Hair follicular keratinocyte (primary cell): Measurements from ENCODE around the gene ARHGAP33. TPM values are rescaled to one million over a fixed set of nuclear protein-coding genes. Genes with fewer than 3 reads are reported as not detected.

ENCODE experiments used
- total RNA-seq: library from RNA; depleted of rRNA; stranded (reverse); fragments of >200 nt; gene quantifications from 2 replicates; pipeline ENCODE4 v1.2.3, GENCODE V29; 2015

Gene ARHGAP33, protein sequence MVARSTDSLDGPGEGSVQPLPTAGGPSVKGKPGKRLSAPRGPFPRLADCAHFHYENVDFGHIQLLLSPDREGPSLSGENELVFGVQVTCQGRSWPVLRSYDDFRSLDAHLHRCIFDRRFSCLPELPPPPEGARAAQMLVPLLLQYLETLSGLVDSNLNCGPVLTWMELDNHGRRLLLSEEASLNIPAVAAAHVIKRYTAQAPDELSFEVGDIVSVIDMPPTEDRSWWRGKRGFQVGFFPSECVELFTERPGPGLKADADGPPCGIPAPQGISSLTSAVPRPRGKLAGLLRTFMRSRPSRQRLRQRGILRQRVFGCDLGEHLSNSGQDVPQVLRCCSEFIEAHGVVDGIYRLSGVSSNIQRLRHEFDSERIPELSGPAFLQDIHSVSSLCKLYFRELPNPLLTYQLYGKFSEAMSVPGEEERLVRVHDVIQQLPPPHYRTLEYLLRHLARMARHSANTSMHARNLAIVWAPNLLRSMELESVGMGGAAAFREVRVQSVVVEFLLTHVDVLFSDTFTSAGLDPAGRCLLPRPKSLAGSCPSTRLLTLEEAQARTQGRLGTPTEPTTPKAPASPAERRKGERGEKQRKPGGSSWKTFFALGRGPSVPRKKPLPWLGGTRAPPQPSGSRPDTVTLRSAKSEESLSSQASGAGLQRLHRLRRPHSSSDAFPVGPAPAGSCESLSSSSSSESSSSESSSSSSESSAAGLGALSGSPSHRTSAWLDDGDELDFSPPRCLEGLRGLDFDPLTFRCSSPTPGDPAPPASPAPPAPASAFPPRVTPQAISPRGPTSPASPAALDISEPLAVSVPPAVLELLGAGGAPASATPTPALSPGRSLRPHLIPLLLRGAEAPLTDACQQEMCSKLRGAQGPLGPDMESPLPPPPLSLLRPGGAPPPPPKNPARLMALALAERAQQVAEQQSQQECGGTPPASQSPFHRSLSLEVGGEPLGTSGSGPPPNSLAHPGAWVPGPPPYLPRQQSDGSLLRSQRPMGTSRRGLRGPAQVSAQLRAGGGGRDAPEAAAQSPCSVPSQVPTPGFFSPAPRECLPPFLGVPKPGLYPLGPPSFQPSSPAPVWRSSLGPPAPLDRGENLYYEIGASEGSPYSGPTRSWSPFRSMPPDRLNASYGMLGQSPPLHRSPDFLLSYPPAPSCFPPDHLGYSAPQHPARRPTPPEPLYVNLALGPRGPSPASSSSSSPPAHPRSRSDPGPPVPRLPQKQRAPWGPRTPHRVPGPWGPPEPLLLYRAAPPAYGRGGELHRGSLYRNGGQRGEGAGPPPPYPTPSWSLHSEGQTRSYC
- total RNA-seq, result 0.94 and 3.1 TPM in 2 replicates

DNA sequence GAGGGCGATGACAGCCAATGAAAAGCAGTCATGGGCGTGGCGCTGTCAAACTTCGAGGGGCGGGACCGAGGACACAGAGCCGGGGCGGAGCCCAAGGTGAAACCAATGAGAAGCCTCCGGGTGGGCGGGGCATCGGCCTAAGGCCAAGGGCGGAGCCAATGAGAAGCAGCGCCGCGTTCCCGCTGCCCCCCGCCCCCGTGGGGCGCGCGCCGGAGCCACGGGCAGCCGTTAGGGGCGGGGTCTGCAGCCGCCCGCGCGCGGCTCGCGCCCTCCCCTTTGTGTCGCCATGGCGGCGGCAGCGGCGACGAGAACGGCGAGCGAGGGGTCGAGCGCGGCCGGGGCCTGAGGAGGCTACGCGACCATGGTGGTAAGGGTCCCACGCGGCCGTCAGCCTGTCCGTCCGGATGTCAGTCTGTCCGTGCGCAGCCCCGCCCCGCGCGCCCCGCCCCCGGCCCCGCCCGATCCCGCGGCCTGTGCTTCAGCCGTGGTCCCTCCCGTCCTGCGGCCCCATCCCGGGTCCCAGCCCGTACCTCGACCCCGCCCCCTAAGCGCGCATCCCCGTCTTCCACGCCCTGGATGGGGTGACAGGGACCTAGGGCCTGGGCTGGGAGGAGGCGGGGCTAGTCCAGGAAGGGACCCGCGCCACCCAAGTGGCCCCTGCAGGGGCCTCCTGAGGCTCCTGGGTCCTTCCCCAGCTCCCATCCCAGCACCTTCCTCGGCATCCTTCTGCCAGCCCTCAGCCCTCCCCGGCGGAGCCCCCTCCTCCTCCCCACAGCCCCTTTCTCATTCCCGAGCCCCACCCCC lies at the start of gene ARHGAP33:
Gene ARHGAP33, plus strand, starts transcription at position 267 of the 804 bp plus-strand sequence. Its CDS starts 95 bp downstream, at position 362.

DNA sequence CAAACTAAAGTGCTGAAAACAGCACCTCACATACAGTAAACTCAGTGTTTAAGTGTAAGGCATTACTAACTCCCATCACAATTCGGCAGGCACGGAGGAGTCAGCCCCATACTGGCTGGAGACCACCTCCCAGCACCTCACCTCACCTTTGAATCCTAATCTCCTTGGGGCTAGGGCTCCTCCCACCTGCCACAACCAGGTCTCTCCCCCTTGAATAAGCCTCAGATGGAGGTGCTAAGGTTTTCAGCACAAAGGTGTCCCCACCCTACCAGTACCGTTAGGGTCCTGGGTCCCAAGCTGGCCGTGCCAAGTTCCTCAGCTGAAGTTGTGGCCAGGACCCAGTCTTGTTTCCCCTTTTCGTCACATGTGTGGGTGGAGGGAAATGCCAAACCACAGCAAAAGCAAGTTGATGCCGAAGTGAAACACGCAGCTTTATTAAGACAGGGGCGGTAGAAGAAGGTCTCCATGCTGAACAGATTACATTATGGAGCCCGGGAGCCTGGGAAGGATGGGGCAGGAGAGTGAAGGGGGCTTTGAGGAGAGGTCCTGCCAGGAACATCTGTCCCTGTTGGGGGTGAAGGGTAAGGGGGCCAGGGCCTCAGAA lies 33.1 kb upstream of the ARHGAP33 start, which contains the start of gene IGFLR1:
Gene IGFLR1, minus strand, starts transcription at position 332 of the 604 bp plus-strand sequence. CDS start 1,272 bp downstream, outside the sequence.

DNA sequence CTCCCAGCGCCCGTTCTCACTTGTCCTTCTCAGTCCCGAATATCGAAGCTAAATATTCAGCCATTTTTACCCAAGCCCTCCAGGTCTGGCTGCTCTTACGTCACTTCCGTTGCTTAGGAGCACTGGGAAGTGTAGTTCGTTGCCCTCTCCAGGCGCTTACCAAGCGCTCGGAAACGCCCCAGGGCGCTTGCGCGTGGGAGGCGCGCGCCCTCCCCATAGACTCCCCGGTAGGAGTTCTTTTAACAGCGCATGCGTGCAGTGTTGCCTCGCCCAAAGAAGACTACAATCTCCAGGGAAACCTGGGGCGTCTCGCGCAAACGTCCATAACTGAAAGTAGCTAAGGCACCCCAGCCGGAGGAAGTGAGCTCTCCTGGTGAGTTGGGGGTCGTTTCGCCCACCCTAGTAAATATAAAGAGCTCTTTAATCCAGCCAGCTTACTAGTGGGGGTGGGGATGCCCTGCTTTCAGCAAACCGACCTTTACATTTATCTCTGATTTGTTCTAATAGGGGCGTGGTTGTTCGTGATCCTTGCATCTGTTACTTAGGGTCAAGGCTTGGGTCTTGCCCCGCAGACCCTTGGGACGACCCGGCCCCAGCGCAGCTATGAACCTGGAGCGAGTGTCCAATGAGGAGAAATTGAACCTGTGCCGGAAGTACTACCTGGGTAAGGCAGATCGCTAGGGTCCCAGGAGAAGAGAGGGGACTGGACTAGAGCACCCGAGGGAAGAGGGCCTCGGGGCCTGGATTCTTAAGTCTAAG lies 29.9 kb upstream of the ARHGAP33 start, which contains the start of the genes PSENEN and U2AF1L4:
Gene PSENEN, plus strand, starts transcription at position 324 of the 759 bp plus-strand sequence. Its CDS starts 280 bp downstream, at position 604.
Gene U2AF1L4, minus strand, starts transcription at position 91 of the 759 bp plus-strand sequence. Its CDS starts 27 bp downstream, at position 64.

DNA sequence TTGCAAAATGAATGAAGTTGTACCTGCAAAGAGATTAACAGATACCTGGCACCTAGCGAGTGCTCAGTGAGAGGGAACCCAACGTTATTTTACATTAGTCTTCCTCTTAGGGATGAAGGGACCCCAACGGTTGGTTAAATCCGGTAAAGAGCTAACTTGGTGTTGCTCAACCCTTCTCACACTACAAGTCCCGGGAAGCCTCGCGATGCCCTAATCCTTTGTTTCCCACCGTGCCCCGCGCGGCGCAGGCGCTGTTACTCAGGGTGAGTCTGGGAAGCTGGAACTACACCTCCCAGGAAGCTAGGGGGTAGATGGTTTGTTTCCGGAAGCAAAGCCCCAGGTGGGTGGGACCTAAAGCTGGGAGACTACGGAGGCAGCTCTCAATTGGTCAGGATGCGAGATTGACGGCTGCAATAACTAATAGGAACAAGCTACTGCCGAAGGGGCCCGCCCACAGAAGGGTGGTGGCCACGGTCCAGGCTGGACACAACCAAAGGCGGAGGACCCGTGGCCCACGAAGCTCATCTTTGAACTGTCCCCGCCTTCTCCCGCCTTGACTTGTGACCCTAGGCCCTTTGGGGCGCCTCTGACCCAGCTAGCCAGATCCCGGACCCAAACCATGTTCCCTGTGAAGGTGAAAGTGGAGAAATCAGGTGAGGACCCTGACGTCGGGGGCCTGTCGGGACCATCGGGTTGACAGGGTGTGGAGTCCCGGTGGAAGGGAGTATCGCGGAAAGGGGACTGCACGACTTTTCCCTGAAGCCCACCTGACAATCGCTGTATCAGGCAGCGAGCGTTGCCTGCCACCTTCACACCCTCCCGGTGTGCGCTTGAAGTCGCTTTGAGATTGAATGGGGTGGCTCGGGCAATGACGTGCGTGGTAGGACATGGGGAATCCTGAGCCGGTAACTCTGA lies 27.0 kb upstream of the ARHGAP33 start, which contains the start of gene LIN37:
Gene LIN37, plus strand, starts transcription at position 471 of the 915 bp plus-strand sequence. Its CDS starts 149 bp downstream, at position 620.

DNA sequence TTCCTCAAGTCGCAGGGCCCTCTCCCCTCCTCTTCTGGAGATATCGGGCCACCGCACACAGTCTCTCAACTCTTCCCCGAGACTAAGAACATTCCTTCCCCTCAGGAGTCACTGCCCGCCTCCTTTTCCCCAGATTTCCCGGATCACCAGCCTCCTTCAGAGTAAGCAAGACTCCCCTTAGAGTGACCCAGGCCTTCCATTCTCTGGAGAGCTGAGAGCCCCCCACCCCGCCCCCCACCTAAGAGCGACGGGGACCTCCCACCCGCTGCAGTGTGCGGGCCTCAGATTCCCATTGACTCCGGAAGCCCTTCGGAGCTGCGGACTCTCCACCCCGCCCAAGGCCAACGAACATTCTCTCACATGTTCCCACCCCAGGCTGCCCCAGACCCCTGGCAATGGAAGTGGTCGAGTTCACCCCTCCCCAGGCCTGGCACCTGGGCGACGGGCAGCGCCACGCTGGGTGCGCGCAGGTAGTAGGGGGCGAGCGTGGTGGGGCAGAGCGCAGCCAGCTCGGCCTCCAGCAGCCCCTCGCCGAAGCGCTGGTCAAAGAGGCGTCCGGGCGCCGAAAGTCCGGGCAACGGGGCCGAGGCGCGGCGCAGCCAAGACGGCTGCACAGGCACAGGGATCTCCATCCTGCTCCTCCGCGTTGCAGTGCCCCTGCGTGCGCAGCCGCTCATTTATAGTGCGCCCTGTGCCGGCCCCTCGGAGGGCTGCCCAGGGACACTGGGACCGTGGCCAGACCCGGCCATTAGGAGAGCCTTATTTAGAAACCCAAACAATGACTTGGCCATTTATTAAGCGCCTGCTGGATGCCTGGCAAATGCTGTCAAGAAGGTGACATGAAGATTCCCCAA lies 18.8 kb upstream of the ARHGAP33 start, which contains the start of gene HSPB6:
Gene HSPB6, minus strand, starts transcription at position 653 of the 854 bp plus-strand sequence. Its CDS starts 21 bp downstream, at position 632.

DNA sequence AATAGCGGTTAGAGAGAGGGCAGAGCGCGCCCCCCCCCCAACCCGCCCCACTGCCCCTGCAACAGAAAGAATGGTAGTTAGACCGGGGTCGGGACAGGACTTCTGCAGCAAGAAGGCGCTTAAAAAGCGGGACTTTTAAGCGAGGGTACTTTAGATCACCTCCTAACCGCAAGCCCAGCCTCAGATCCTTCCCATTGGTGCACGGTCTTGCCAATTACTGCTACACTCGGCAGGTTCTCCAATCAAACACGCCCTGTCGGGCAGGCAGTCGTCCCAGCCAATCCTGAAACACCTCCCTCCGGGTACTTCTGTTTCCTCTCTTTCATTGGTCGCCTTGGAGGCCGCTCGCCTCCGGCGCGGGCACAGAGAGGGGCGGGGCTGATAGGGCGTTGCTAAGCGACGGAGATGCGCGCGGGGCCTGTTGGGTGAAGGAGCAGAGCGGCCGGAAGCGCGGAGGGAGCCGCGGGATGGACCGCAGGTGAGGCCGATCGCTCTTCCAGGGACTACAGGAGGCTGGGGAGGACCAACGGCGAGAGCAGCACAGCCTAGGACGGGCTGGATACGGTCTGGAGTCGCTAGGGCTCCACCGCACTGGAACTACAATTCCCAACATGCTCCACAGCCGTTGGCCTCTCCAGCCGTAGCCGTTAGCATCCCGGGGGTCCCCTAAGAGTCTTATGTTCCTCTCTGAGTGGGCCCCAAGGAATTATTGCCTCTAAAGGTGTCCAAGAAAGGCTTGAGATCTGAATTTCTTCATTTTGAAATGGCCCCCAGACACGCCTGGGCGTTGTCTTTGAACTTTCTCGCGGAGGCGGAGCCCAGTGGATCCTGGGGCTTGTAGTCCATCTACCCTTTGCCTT lies 17.4 kb upstream of the ARHGAP33 start, which contains the start of gene PROSER3:
Gene PROSER3, plus strand, starts transcription at position 428 of the 860 bp plus-strand sequence. Its CDS starts 40 bp downstream, at position 468.

DNA sequence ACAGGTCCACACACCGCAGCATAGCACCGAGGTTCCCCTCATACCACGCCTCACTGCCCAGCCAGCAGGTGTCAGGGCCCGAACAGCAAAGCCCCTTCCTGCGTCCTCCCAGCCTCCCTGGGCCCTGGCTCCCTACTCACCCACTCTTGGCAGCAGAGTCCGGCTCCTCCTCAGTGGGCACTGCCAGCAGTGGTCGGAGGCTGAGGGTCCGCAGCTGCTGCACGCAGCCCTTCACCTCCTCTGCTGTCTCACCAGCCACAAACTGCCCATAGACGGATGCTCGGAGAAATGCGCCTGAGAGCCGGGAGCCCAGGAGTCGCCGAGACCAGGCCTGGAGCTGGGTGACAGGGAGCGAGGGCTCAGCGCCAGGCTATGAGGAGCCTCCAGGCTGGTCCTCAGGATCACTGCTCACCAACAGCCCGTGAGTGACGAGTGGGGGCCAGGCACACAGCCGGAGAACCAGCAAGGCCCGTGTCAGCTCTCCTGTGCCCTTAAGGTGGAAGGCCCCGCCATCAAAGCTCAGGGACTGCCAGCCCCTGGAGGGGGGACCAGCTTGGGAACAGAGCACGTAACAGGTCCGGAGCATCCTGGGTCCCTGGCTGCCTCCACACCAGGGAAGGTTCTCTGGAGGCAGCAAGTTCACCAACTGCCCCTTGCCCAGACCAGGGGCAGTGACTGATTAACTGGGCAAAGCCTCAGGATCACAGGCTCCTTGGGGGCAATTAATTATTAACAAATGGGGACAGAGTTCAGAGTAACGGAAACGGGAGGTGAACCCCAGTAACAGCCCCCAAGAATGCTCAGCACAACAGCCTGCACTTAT lies 37.1 kb downstream of the ARHGAP33 start, which contains the start of gene PRODH2:
Gene PRODH2, minus strand, starts transcription at position 626 of the 823 bp plus-strand sequence. Its CDS starts 40 bp downstream, at position 586.

Other genes starting within 250 kb of the ARHGAP33 start
- 1.1 and 3.4 TPM in 2 replicates for gene SBSN, start 247.3 kb upstream of the ARHGAP33 start, total RNA-seq
- not detected in 2 replicates for gene GAPDHS, start 242.1 kb upstream of the ARHGAP33 start, total RNA-seq
- gene TMEM147, start 229.9 kb upstream of the ARHGAP33 start, total RNA-seq, result 127 and 137 TPM in 2 replicates
- gene ATP4A, start 211.9 kb upstream of the ARHGAP33 start, total RNA-seq, result not detected in 2 replicates
- not detected in 2 replicates for gene PMIS2, start 189.4 kb upstream of the ARHGAP33 start, total RNA-seq
- 11.0 and 13.1 TPM in 2 replicates for gene HAUS5, start 162.8 kb upstream of the ARHGAP33 start, total RNA-seq
- 75.7 and 96.4 TPM in 2 replicates for gene RBM42, start 146.5 kb upstream of the ARHGAP33 start, total RNA-seq
- gene ETV2, start 133.8 kb upstream of the ARHGAP33 start, total RNA-seq, result 0.23 and 3.9 TPM in 2 replicates
- gene COX6B1, start 127.2 kb upstream of the ARHGAP33 start, total RNA-seq, result 481 and 564 TPM in 2 replicates
- not detected in 2 replicates for gene UPK1A, start 109.0 kb upstream of the ARHGAP33 start, total RNA-seq
- not detected in 2 replicates for gene ZBTB32, start 71.0 kb upstream of the ARHGAP33 start, total RNA-seq
- gene KMT2B, start 57.6 kb upstream of the ARHGAP33 start, total RNA-seq, result 6.4 and 13.0 TPM in 2 replicates
- 2.3 and 11.4 TPM in 2 replicates for gene IGFLR1, start 33.1 kb upstream of the ARHGAP33 start, total RNA-seq
- gene U2AF1L4, start 30.1 kb upstream of the ARHGAP33 start, total RNA-seq, result 10.5 and 12.1 TPM in 2 replicates
- gene PSENEN, start 29.9 kb upstream of the ARHGAP33 start, total RNA-seq, result 28.4 and 34.8 TPM in 2 replicates
- gene LIN37, start 27.0 kb upstream of the ARHGAP33 start, total RNA-seq, result 7.6 and 49.7 TPM in 2 replicates
- 0.15 TPM in 1 of 2 replicates, not detected in the other for gene HSPB6, start 18.5 kb upstream of the ARHGAP33 start, total RNA-seq
- gene PROSER3, start 17.4 kb upstream of the ARHGAP33 start, total RNA-seq, result 8.4 and 11.7 TPM in 2 replicates
- gene PRODH2, start 37.3 kb downstream of the ARHGAP33 start, total RNA-seq, result not detected in 2 replicates
- gene NPHS1, start 76.9 kb downstream of the ARHGAP33 start, total RNA-seq, result not detected in 2 replicates
- 0.08 and 0.23 TPM in 2 replicates for gene KIRREL2, start 81.3 kb downstream of the ARHGAP33 start, total RNA-seq
- gene APLP1, start 93.0 kb downstream of the ARHGAP33 start, total RNA-seq, result 0.42 and 2.0 TPM in 2 replicates
- gene NFKBID, start 125.0 kb downstream of the ARHGAP33 start, total RNA-seq, result 2.3 and 4.2 TPM in 2 replicates
- not detected in 2 replicates for gene HCST, start 127.0 kb downstream of the ARHGAP33 start, total RNA-seq
- not detected in 2 replicates for gene TYROBP, start 132.7 kb downstream of the ARHGAP33 start, total RNA-seq
- gene LRFN3, start 160.8 kb downstream of the ARHGAP33 start, total RNA-seq, result 9.1 and 12.7 TPM in 2 replicates
- 27.0 and 50.8 TPM in 2 replicates for gene SDHAF1, start 219.6 kb downstream of the ARHGAP33 start, total RNA-seq
- gene SYNE4, start 233.2 kb downstream of the ARHGAP33 start, total RNA-seq, result 0.23 and 1.4 TPM in 2 replicates
- gene ALKBH6, start 238.6 kb downstream of the ARHGAP33 start, total RNA-seq, result 37.2 and 49.3 TPM in 2 replicates